HG03469 (cell line): ENCODE results near the gene PRSS2.
"Not testable (repeated sequence)": the region's sequence is repeated elsewhere in the genome, so short reads cannot be mapped to it uniquely, and the experiment has no call there.

Experiments used
- ATAC-seq: cut with Tn5 transposase; IDR thresholded peaks from one replicate; pipeline ENCODE4 v1.9.1; 2021; ENCODE audit warnings: mild to moderate bottlenecking, moderate library complexity, moderate number of reproducible peaks; ENCODE audit not compliant: unreplicated experiment

The PRSS2 gene

GRCh38 chr7:142758312-142758711 is 12.5 kb upstream of the PRSS2 start:
- ATAC-seq = not testable (repeated sequence)

GRCh38 chr7:142759433-142759832 is 11.3 kb upstream of the PRSS2 start:
- ATAC-seq = no peak

DNA sequence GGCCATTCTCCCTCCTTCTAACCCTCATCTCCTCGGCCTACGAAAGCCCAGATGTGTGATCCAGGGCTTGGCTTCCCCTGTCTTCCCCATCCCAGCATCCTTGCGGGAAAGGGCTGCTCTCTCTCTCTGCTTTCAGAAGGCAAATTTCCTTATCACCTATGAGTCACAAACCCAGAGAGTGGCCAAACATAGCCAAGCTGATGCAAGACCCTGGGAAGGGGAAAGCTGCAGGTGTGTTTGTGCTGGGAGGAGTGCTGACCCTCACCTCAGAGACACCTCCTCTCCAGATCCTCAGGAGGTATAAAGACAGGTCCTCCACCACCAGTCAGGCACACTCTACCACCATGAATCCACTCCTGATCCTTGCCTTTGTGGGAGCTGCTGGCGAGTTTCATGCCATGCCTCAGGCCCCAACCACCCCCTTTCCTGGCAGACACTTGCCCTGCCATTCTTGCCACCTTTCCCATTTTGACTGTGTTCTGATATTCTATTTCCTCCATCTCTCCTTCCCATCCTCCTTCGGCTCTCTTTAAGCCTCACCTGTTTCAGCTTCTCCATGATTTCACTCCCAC is 10.6 kb upstream of the PRSS2 start:
- no peak for ATAC-seq

DNA sequence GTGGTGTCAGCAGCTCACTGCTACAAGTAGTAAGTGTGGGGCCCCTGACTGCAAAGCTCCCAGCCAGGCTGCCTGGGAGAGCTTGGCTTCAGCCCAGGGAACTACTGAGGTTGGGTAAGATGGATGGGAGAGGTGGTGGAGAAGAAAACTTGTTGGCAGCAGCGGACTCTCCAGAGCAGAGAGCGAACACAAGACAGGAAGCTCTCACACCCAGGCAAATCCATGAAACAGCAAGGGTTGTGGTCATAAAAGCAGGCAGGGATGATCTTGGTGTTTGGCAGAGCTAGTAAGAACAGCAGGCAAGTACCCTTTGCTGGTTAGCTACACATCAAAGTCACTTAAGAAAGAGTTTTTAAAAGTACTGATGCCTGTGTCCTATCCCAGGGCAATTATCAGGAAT is 9.2 kb upstream of the PRSS2 start:
- not testable (repeated sequence) for ATAC-seq

DNA sequence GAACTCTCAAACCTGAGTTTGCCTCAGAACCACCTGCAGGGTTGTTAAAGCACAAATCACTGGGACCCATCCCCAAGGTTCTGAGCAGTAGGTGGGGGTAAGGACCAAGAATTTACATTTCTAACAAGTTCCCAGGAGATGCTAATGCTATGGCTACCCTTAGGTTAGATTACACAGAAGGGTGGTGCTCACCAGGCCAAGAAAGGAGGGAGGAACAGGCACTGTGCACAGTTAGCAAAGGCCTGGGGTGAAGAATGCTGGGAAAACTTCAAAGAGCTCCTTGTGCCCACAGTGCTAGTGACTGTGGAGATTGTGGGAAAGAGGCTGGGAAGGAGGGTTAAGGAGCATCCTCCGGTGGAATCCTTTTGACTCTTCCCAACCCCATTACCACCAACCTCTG is 8.7 kb upstream of the PRSS2 start:
- ATAC-seq = no peak

DNA sequence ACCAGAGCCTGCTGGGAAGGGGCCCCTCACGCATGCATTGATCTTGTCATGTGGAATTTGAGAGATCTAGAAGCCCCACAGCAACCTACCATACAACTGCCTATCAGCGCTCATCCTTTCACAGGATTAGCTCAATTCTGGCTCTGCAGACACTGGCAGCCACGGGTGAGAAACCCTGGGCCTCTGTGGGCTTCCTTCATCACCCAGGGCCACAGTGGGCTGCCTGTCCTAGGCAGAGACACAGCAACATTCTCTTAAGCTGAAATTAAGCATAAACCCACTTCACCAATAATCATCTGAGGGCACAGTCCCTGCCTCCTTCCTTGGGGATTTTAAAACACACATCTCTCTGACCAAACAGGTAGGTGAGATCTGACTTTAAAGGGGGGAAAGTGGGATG is 3.3 kb upstream of the PRSS2 start:
- no peak for ATAC-seq

DNA sequence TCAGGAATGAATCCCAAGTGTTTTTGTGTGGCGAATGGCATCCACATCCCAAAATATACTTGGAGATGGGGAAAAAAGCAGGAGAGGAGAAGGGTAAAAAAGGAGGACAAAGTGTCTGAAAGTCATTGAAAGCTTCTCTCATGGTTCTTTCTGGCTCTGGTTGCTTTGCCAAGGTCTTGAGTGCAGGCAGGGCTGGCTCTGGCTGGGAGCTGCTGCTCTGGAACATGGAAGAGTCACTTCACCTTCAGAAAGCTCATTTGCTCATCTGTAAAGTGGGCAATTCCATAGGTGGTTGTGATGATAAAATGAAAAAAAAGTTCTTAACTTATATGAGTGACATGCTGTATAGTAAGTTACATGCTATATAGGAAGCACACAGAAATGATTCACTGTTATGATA is 2.9 kb upstream of the PRSS2 start:
- ATAC-seq = no peak

DNA sequence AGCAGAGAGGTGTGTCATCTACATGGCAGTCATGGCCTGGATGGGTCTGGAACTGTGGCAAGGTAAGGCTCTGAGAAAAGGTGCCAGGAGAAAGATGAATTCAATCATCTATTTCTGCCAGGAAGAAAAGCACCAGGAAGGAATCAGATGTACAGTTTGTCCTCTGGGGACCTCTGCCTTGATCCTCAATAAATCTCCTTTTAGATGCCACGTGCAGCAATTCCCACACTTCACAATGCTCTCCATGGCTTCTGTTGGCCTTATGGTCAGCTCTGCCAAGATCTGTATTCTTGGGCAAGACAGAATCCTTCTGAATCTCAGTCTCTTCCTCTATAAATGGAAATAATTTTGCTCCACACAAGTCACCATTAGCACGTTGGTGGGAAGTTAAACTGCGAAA is 1.9 kb upstream of the PRSS2 start:
- ATAC-seq = not testable (repeated sequence)

GRCh38 chr7:142771353-142771723 is 568 bp downstream of the PRSS2 start:
- peak; percentile 75 for ATAC-seq

DNA sequence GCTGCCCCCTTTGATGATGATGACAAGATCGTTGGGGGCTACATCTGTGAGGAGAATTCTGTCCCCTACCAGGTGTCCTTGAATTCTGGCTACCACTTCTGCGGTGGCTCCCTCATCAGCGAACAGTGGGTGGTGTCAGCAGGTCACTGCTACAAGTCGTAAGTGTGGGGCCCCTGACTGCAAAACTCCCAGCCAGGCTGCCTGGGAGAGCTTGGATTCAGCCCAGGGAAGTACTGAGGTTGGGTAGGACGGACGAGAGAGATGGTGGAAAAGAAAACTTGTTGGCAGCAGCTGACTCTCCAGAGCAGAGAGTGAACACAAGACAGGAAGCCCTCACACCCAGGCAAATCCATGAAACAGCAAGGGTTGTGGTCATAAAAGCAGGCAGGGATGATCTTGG is 1.3 kb downstream of the PRSS2 start:
- ATAC-seq = no peak

GRCh38 chr7:142772673-142773072 is 1.9 kb downstream of the PRSS2 start:
- no peak for ATAC-seq

DNA sequence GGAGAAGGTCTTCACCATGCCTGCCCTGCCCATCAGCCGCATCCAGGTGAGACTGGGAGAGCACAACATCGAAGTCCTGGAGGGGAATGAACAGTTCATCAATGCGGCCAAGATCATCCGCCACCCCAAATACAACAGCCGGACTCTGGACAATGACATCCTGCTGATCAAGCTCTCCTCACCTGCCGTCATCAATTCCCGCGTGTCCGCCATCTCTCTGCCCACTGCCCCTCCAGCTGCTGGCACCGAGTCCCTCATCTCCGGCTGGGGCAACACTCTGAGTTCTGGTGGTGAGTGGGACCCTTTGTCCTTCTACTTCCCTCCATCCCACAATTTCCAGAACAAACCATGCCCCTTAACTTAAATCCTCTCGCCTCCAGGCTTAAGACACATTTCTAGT is 2.5 kb downstream of the PRSS2 start:
- ATAC-seq = no peak

GRCh38 chr7:142773937-142774744 is 3.4 kb downstream of the PRSS2 start:
- ATAC-seq = no peak

GRCh38 chr7:142774826-142775225 is 4.1 kb downstream of the PRSS2 start:
- ATAC-seq = no peak

DNA sequence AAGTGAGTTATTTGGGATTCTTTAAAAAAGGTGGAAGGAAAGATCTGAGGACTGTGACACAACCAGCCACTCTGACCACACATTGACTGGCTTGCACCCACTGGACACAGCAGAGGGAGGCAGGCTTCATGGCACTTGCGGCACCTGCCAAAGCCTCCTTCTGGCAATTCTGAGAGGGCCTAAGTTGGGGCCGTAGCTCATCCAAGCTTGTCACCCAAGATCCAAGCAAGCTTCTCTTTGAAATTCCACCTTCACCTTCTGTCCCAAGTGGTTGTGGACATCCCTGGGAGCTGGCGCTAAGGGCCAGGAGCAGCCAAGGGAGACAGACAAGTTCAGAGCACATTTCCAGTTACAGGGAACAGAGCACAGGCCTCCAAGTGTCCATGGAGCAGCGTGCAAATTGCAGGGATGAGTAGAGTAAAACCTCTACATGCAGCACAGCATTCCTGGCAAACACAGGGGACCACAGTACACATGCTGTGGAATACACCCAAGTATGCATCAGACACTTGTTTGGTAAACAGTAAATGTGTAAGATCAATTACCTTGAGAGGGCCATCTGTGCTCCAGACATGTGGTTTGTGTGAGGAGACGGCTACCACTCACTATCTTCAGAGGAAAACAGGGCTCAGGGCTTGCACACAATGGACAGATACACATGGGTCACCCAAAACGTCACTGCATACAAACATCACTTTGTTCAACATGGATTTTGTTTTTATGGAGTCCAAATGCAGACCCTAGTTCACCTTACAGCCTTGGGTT is 4.8 kb downstream of the PRSS2 start:
- not testable (repeated sequence) for ATAC-seq

- no peak for ATAC-seq
Observed at GRCh38 chr7:142776206-142776844, 5.6 kb downstream of the PRSS2 start.

GRCh38 chr7:142776845-142777225 is 6.1 kb downstream of the PRSS2 start:
- ATAC-seq = not testable (repeated sequence)

- ATAC-seq = no peak
Observed at GRCh38 chr7:142777318-142777717, 6.5 kb downstream of the PRSS2 start.

DNA sequence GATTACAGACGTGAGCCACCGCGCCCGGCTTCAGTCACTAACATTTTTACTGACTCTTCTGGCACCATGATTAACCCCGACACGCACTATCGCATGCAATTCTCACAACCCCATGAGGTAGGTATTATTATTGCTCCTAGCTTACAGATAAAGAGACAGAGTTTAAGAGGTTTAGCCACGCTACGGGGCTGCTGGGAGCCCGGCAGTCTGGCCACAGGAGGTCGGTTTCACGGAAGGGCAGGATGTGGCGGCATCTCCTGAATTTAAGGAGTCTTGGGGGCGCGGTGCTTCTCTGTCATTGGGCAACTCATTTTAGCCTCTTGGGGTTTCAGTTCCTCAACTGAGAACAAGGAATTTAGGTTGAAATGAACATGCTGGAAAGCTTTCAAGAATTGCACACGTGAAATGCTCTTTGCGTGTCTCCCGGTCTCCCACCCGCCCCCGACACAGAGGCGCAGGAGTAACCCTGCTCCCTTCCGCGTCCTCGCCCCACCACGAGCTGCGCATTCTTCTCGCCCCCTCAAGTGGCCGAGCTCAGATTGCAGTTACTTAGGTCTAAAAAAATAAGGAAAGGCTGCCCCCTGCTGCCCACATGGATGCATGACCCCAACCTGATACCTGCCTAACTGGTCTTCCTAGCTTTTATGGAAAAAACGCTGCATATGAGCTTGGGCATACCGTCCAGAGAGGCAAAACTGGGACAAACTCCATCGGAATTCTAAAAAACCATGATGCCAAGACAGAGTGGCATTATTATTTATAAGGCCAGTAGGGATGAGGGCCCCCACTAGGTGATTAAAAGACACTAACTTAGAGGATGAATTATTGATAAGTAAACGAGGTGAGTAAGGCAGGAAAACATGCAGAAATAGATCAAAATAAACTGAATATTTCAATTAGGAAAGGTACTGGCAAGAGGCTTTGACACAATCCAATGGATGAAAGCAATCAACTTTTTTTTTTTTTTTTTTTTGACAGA is 12.4 kb downstream of the PRSS2 start:
- ATAC-seq = peak; percentile 74

GRCh38 chr7:142784096-142784495 is 13.3 kb downstream of the PRSS2 start:
- no peak for ATAC-seq
